Heart left ventricle (tissue), 13 donors: ENCODE data around the gene CHRNB4.

ENCODE experiments used
- POLR2A ChIP-seq, 2 donors: fragments of 450-650 bp; IDR thresholded peaks; one replicate each; pipeline ENCODE4 v1.6.1; 2017; ENCODE audit warnings: antibody characterized with exemption in 2 of 2, mild to moderate bottlenecking in 2 of 2, moderate library complexity in 2 of 2
- TF ChIP-seq, protein P1 (sequence below), 12 donors: fragments of 200-600 bp; sonication (generic) in 4 of 12; IDR thresholded peaks; one replicate each; pipeline versions ENCODE4 v1.5.0 to v1.8.0; 2018 to 2022; ENCODE audit warnings: antibody characterized with exemption in 12 of 12, mild to moderate bottlenecking in 5 of 12
- donor health status: ischemic (EF 13 %, LVEDD 7.1; RV severe dilation, severe dysfunction).
- donor health status: DM: no; HTN: yes; CAD: no.
- donor health status: DM: no; HTN: no; CAD: no.
- donor health status: ischemic (EF 25% LVEDD 6.9; RV normal size, moderate dysfunction).
- donor health status: ischemic (EF 25% LVEDD 5.7; RV mildly dilated, moderate dysfunction).
- donor health status: ischemic (EF 35%, LVEDD 5.7; RV mildly dilated, moderate dysfunction).
- donor health status: nonischemic (EF 11% LVEDD 7.7; RV severe dilation, severe dysfunction).
- donor health status: DM: yes; HTN: yes; CAD: no.
- donor health status: PGD.
- donor health status: ischemic (EF 29% LVEDD 5.4; RV normal size, mild dysfunction).
- donor health status: nonischemic (EF 23%, LVEDD 6.1; RV moderate dilation, normal function).

DNA sequence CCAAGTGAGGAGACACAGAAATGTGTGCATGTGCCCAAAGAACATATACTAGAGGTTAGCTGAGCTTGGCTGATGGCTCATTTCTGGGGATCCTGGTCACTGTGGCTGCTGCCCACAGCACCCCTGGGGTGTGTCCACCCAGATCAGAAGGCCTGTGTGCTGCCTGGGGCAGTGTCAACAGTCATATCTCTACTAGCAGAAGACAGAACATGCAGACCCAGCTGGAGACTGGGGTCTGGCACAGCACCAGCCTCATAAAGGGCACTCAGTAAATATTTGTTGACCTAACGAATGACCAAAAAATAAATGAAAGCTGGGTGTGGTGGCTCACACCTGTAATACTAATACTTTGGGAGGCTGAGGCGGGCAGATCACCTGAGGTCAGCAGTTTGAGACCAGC, 36.6 kb downstream of the CHRNB4 start:
- TF ChIP-seq, protein P1, sequence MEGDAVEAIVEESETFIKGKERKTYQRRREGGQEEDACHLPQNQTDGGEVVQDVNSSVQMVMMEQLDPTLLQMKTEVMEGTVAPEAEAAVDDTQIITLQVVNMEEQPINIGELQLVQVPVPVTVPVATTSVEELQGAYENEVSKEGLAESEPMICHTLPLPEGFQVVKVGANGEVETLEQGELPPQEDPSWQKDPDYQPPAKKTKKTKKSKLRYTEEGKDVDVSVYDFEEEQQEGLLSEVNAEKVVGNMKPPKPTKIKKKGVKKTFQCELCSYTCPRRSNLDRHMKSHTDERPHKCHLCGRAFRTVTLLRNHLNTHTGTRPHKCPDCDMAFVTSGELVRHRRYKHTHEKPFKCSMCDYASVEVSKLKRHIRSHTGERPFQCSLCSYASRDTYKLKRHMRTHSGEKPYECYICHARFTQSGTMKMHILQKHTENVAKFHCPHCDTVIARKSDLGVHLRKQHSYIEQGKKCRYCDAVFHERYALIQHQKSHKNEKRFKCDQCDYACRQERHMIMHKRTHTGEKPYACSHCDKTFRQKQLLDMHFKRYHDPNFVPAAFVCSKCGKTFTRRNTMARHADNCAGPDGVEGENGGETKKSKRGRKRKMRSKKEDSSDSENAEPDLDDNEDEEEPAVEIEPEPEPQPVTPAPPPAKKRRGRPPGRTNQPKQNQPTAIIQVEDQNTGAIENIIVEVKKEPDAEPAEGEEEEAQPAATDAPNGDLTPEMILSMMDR (IDR thresholded peaks at IDR 0.05), result no peak
- TF ChIP-seq POLR2A (IDR thresholded peaks at IDR 0.05), result no peak
